Dendritic cell treated with granulocyte-macrophage colony-stimulating factor and Interleukin-4, amounts not matched to agents 40 ng/mL and 50 ng/mL, for 4 days (primary cell): ENCODE data around the gene RAPGEF2.

ENCODE experiments used
- H3K27ac Mint-ChIP-seq: one replicate; pipeline ENCODE4 v1.8.0; 2022; ENCODE audit warnings: mild to moderate bottlenecking, mixed read lengths
- H3K27me3 Mint-ChIP-seq: one replicate; pipeline ENCODE4 v1.8.0; 2022; ENCODE audit warnings: mild to moderate bottlenecking, mixed read lengths
- H3K36me3 Mint-ChIP-seq: one replicate; pipeline ENCODE4 v1.8.0; 2022; ENCODE audit warnings: low read depth, mixed read lengths
- H3K4me1 Mint-ChIP-seq: one replicate; pipeline ENCODE4 v1.8.0; 2022; ENCODE audit warnings: low read depth, mixed read lengths
- H3K4me3 Mint-ChIP-seq: one replicate; pipeline ENCODE4 v1.8.0; 2022; ENCODE audit warnings: mild to moderate bottlenecking, moderate library complexity, mixed read lengths
- H3K9me3 Mint-ChIP-seq: one replicate; pipeline ENCODE4 v1.8.0; 2022; ENCODE audit warnings: mixed read lengths
- intact Hi-C: fragments of 100-400 bp; cut with micrococcal nuclease; formaldehyde crosslinking; loops from one replicate; pipeline ENCODE4 v1.15.0; 2022

RAPGEF2 gene

GRCh38 chr4:159353422-159354116 lies 250.7 kb downstream of the RAPGEF2 start:
- H3K27me3 Mint-ChIP-seq = no peaks in the 10 kb centered on the region

GRCh38 chr4:159355466-159355865 lies 252.6 kb downstream of the RAPGEF2 start:
- Mint-ChIP-seq H3K4me3 (no peak overlapping the region), H3K27ac (no peak overlapping the region)

More at GRCh38 chr4:159353422-159354116, 250.7 kb downstream of the RAPGEF2 start:
- no peak overlapping the region for H3K27ac Mint-ChIP-seq
- no peak overlapping the region for H3K4me3 Mint-ChIP-seq
- peaks cover 9% of the 10 kb centered on the region for H3K9me3 Mint-ChIP-seq
- H3K4me1 Mint-ChIP-seq = peaks cover 11% of the 10 kb centered on the region
- intact Hi-C loops = no loop called here
- H3K36me3 Mint-ChIP-seq = peaks cover 93% of the 10 kb centered on the region

GRCh38 chr4:159357350-159357749 lies 254.5 kb downstream of the RAPGEF2 start:
- H3K36me3 Mint-ChIP-seq = peaks cover 91% of the 10 kb centered on the region
- intact Hi-C loops = no loop called here
- no peaks in the 10 kb centered on the region for H3K9me3 Mint-ChIP-seq
- H3K27me3 Mint-ChIP-seq = no peaks in the 10 kb centered on the region
- no peak overlapping the region for H3K4me3 Mint-ChIP-seq
- no peaks in the 10 kb centered on the region for H3K4me1 Mint-ChIP-seq
- no peak overlapping the region for H3K27ac Mint-ChIP-seq

More at GRCh38 chr4:159355466-159355865, 252.6 kb downstream of the RAPGEF2 start:
- intact Hi-C loops = no loop called here
- H3K9me3 Mint-ChIP-seq = no peaks in the 10 kb centered on the region
- H3K4me1 Mint-ChIP-seq = no peaks in the 10 kb centered on the region
- H3K27me3 Mint-ChIP-seq = no peaks in the 10 kb centered on the region
- peaks cover 92% of the 10 kb centered on the region for H3K36me3 Mint-ChIP-seq

- H3K27me3 Mint-ChIP-seq = no peaks in the 10 kb centered on the region
- no peaks in the 10 kb centered on the region for H3K9me3 Mint-ChIP-seq
- H3K36me3 Mint-ChIP-seq = peaks cover 85% of the 10 kb centered on the region
- no peak overlapping the region for H3K4me3 Mint-ChIP-seq
- H3K27ac Mint-ChIP-seq = no peak overlapping the region
- no peaks in the 10 kb centered on the region for H3K4me1 Mint-ChIP-seq
- intact Hi-C loops = no loop called here
Observed at GRCh38 chr4:159358226-159358625, 255.3 kb downstream of the RAPGEF2 start.

GRCh38 chr4:159360549-159360948 lies 257.7 kb downstream of the RAPGEF2 start:
- no peak overlapping the region for H3K4me3 Mint-ChIP-seq
- H3K4me1 Mint-ChIP-seq = no peaks in the 10 kb centered on the region
- H3K27ac Mint-ChIP-seq = no peak overlapping the region
- intact Hi-C loops = no loop called here
- H3K9me3 Mint-ChIP-seq = no peaks in the 10 kb centered on the region
- H3K27me3 Mint-ChIP-seq = no peaks in the 10 kb centered on the region
- peaks cover 64% of the 10 kb centered on the region for H3K36me3 Mint-ChIP-seq

GRCh38 chr4:159363361-159363760 lies 260.5 kb downstream of the RAPGEF2 start:
- Mint-ChIP-seq H3K36me3 (peaks cover 39% of the 10 kb centered on the region), H3K27me3 (no peaks in the 10 kb centered on the region), H3K4me1 (peaks cover 15% of the 10 kb centered on the region), H3K4me3 (no peak overlapping the region), H3K9me3 (no peaks in the 10 kb centered on the region), H3K27ac (no peak overlapping the region)
- intact Hi-C loops = no loop called here

GRCh38 chr4:159366966-159367780 lies 264.3 kb downstream of the RAPGEF2 start:
- Mint-ChIP-seq H3K27ac (no peak overlapping the region), H3K9me3 (no peaks in the 10 kb centered on the region), H3K4me1 (peaks cover 15% of the 10 kb centered on the region), H3K27me3 (no peaks in the 10 kb centered on the region), H3K36me3 (peaks cover 6% of the 10 kb centered on the region), H3K4me3 (no peak overlapping the region)
- intact Hi-C loops = no loop called here

- intact Hi-C loops = no loop called here
- H3K4me3 Mint-ChIP-seq = no peak overlapping the region
- no peaks in the 10 kb centered on the region for H3K9me3 Mint-ChIP-seq
- peaks cover 15% of the 10 kb centered on the region for H3K4me1 Mint-ChIP-seq
- peaks cover 5% of the 10 kb centered on the region for H3K36me3 Mint-ChIP-seq
- no peak overlapping the region for H3K27ac Mint-ChIP-seq
- H3K27me3 Mint-ChIP-seq = no peaks in the 10 kb centered on the region
Observed at GRCh38 chr4:159367781-159368080, 264.9 kb downstream of the RAPGEF2 start.

GRCh38 chr4:159368320-159368719 lies 265.4 kb downstream of the RAPGEF2 start:
- Mint-ChIP-seq H3K4me1 (peaks cover 15% of the 10 kb centered on the region), H3K27ac (no peak overlapping the region), H3K9me3 (no peaks in the 10 kb centered on the region), H3K36me3 (peaks cover 1% of the 10 kb centered on the region), H3K4me3 (no peak overlapping the region), H3K27me3 (no peaks in the 10 kb centered on the region)
- intact Hi-C loops = no loop called here

- no peak overlapping the region for H3K27ac Mint-ChIP-seq
- intact Hi-C loops = no loop called here
Observed at GRCh38 chr4:159369256-159369655, 266.4 kb downstream of the RAPGEF2 start.

GRCh38 chr4:159370286-159370685 lies 267.4 kb downstream of the RAPGEF2 start:
- no peak overlapping the region for H3K27ac Mint-ChIP-seq
- H3K4me3 Mint-ChIP-seq = no peak overlapping the region
- H3K36me3 Mint-ChIP-seq = no peaks in the 10 kb centered on the region
- H3K4me1 Mint-ChIP-seq = peaks cover 15% of the 10 kb centered on the region
- no peaks in the 10 kb centered on the region for H3K9me3 Mint-ChIP-seq
- H3K27me3 Mint-ChIP-seq = no peaks in the 10 kb centered on the region
- intact Hi-C loops = no loop called here

More at GRCh38 chr4:159369256-159369655, 266.4 kb downstream of the RAPGEF2 start:
- Mint-ChIP-seq H3K4me1 (peaks cover 15% of the 10 kb centered on the region), H3K9me3 (no peaks in the 10 kb centered on the region), H3K36me3 (no peaks in the 10 kb centered on the region), H3K27me3 (no peaks in the 10 kb centered on the region), H3K4me3 (no peak overlapping the region)

GRCh38 chr4:159374749-159375530 lies 272.1 kb downstream of the RAPGEF2 start:
- Mint-ChIP-seq H3K4me3 (no peak overlapping the region), H3K9me3 (peaks cover 10% of the 10 kb centered on the region), H3K27me3 (no peaks in the 10 kb centered on the region), H3K27ac (no peak overlapping the region), H3K36me3 (no peaks in the 10 kb centered on the region), H3K4me1 (peaks cover 6% of the 10 kb centered on the region)
- intact Hi-C loops = no loop called here

GRCh38 chr4:159376289-159376688 lies 273.4 kb downstream of the RAPGEF2 start:
- intact Hi-C loops = no loop called here
- peaks cover 10% of the 10 kb centered on the region for H3K9me3 Mint-ChIP-seq
- H3K27ac Mint-ChIP-seq = no peak overlapping the region
- H3K4me3 Mint-ChIP-seq = no peak overlapping the region
- H3K27me3 Mint-ChIP-seq = no peaks in the 10 kb centered on the region
- no peaks in the 10 kb centered on the region for H3K36me3 Mint-ChIP-seq
- H3K4me1 Mint-ChIP-seq = peaks cover 6% of the 10 kb centered on the region

- H3K36me3 Mint-ChIP-seq = no peaks in the 10 kb centered on the region
- H3K9me3 Mint-ChIP-seq = peaks cover 10% of the 10 kb centered on the region
- H3K4me1 Mint-ChIP-seq = peaks cover 6% of the 10 kb centered on the region
- intact Hi-C loops = no loop called here
- no peak overlapping the region for H3K4me3 Mint-ChIP-seq
- no peaks in the 10 kb centered on the region for H3K27me3 Mint-ChIP-seq
- no peak overlapping the region for H3K27ac Mint-ChIP-seq
Observed at GRCh38 chr4:159378056-159378616, 275.3 kb downstream of the RAPGEF2 start.
